Skeletal muscle satellite cell (primary cell): ENCODE data around the gene CDC42BPB.
"Not testable (repeated sequence)": the region's sequence is repeated elsewhere in the genome, so short reads cannot be mapped to it uniquely, and the experiment has no call there.

Source experiments
- H3K27me3 ChIP-seq: 2 replicates; pipeline ENCODE4 v1.7.0; 2013; ENCODE audit warnings: low read length; ENCODE audit not compliant: control insufficient read depth, insufficient read depth
- H3K36me3 ChIP-seq: 2 replicates; pipeline ENCODE4 v1.7.0; 2013; ENCODE audit warnings: mild to moderate bottlenecking, control low read depth, low read length; ENCODE audit not compliant: insufficient read depth
- H3K4me1 ChIP-seq: 2 replicates; pipeline ENCODE4 v1.7.0; 2013; ENCODE audit warnings: low read length; ENCODE audit not compliant: control insufficient read depth, insufficient read depth
- H3K4me2 ChIP-seq: 2 replicates; pipeline ENCODE4 v1.7.0; 2013; ENCODE audit warnings: mild to moderate bottlenecking, low read length
- H3K4me3 ChIP-seq: 2 replicates; pipeline ENCODE4 v1.7.0; 2013; ENCODE audit warnings: low read length
- H3K9ac ChIP-seq: 2 replicates; pipeline ENCODE4 v1.7.0; 2013; ENCODE audit warnings: mild to moderate bottlenecking, low read depth, low read length, moderate library complexity
- H3K9me3 ChIP-seq: replicated peaks from 2 replicates; pipeline ENCODE4 v1.7.0; 2013; ENCODE audit warnings: mild to moderate bottlenecking, control low read depth, low read length

Gene CDC42BPB

GRCh38 chr14:102930138-102930752, 127.1 kb downstream of the CDC42BPB start:
- Histone ChIP-seq H3K4me2 (peak overlapping the region; percentile 80), H3K9ac (no peak overlapping the region), H3K4me1 (peaks cover 24% of the 10 kb centered on the region), H3K9me3 (no peaks in the 10 kb centered on the region), H3K4me3 (no peak overlapping the region), H3K27me3 (peaks cover 43% of the 10 kb centered on the region), H3K36me3 (peaks cover 21% of the 10 kb centered on the region)

DNA sequence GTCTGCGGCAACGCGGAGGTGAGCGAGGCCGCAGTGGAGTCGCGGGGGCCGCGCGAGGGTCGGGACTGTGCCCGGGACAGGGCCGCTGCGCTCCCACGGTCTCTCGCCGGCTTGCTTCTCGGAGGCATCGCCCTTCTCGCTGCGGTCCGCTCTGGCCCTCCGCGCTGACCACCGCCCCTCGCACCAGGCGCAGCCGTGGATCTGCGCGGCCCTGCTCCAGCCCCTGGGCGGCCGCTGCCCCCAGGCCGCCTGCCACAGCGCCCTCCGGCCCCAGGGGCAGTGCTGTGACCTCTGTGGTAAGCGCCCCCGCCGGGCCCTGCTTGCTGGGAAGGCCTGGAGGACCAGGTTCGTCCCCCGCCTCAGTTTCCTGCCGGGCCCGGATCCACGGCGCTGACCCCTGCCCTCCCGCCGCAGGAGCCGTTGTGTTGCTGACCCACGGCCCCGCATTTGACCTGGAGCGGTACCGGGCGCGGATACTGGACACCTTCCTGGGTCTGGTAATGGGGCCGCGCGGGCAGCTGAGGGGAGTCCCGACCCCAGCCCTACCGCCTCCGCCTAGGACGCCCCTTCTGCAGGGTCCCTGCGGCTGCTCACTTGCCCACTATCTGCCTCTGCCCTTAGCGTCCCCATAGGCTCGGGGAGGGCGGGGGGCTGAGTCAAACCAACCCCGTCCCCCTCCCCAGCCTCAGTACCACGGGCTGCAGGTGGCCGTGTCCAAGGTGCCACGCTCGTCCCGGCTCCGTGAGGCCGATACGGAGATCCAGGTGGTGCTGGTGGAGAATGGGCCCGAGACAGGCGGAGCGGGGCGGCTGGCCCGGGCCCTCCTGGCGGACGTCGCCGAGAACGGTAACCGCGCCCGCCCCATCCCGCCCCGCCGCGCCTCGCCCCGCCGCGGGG, 127.9 kb downstream of the CDC42BPB start:
- Histone ChIP-seq H3K4me3 (peak overlapping the region; percentile 58), H3K9ac (no peak overlapping the region), H3K27me3 (peaks cover 49% of the 10 kb centered on the region)

DNA sequence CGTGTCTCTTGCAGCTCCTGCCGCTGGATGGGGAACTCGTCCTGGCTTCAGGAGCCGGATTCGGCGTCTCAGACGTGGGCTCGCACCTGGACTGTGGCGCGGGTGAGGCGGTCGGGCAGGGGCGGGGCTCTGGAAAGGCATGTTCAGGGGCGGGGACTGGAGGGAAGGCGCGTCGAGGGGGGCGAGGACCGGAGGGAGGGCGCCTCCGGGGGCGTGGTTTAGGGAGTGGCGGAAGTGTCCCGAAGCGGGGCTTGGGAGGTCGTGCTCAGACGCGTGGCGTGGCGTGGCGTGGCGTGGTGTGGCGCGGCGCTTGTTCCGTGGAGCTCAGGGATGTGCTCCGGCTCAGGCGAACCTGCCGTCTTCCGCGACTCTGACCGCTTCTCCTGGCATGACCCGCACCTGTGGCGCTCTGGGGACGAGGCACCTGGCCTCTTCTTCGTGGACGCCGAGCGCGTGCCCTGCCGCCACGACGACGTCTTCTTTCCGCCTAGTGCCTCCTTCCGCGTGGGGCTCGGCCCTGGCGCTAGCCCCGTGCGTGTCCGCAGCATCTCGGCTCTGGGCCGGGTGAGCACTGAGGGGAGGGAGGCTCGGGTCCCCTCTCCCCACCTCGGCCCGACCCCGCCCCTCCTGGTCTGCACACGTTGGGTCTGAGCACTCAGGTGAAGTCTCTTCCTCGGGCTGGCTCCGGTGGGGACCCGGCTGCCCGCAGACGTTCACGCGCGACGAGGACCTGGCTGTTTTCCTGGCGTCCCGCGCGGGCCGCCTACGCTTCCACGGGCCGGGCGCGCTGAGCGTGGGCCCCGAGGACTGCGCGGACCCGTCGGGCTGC, 128.7 kb downstream of the CDC42BPB start:
- Histone ChIP-seq H3K9ac (no peak overlapping the region), H3K4me1 (peaks cover 24% of the 10 kb centered on the region), H3K27me3 (peaks cover 58% of the 10 kb centered on the region), H3K36me3 (peaks cover 17% of the 10 kb centered on the region), H3K9me3 (no peaks in the 10 kb centered on the region), H3K4me3 (peak overlapping the region; percentile 58), H3K4me2 (peak overlapping the region; percentile 80)

More for the DNA sequence above, 127.9 kb downstream of the CDC42BPB start:
- Histone ChIP-seq H3K36me3 (peaks cover 21% of the 10 kb centered on the region), H3K4me1 (peaks cover 24% of the 10 kb centered on the region), H3K9me3 (no peaks in the 10 kb centered on the region), H3K4me2 (peak overlapping the region; percentile 80)

DNA sequence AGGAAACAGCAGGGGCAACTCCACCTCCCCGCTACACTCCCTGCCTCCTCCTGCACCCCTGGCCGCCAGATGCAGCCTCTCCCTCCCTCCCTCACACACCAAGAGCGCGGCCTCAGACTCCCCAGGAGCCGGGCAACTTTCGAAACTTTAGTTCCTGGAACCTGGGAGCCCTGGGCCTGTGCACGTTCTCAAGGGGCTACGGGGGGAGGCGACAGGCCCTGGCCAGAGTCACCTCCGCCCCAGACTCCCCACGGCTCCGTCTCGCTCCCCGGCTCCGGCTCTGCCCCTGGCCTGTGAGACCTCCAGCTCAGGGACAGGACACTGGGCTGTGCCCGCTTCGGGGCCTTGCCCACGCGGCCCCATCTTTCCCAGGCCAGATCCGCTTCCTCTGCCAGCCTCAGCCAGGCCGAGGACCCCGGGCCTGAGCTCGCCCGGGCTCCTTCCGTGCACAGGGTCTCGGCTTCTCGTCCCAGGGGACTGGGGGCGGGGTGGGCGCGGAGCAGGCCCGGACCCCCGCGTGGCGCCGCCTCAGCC, 129.4 kb downstream of the CDC42BPB start:
- peaks cover 11% of the 10 kb centered on the region for H3K36me3 ChIP-seq
- no peaks in the 10 kb centered on the region for H3K9me3 ChIP-seq
- H3K4me3 ChIP-seq: peak overlapping the region; percentile 58
- no peak overlapping the region for H3K9ac ChIP-seq
- H3K4me1 ChIP-seq: peaks cover 27% of the 10 kb centered on the region
- H3K27me3 ChIP-seq: peaks cover 64% of the 10 kb centered on the region
- peak overlapping the region; percentile 80 for H3K4me2 ChIP-seq

DNA sequence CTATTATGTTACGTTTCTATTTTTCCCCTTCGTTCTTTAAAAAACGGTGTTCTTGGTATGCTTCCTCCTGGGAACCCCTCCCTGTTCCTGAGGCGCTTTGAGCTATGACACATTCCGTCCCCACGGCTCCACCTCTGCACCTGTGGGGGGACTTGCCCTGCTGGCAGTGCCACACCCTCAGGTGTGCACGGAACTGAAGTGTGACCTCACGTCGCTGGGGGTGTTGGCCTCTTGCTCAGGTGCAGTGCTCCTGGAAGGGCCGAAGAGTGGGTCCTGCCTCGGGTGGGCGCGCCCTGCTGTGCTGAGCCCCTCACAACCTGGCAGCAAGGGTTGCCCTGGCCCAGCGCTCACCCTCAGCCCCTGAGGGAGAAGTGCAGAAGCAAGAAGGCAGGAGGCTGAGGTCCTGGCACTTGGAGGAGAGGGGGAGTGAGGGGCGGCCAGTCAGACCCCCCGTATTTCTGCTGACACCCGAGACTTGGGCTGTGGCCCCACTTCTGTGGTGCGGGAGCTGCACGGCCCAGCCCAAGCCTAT, 129.9 kb downstream of the CDC42BPB start:
- Histone ChIP-seq H3K4me1 (peaks cover 31% of the 10 kb centered on the region), H3K9ac (no peak overlapping the region), H3K36me3 (peaks cover 10% of the 10 kb centered on the region), H3K4me3 (no peak overlapping the region), H3K9me3 (no peaks in the 10 kb centered on the region), H3K27me3 (peaks cover 70% of the 10 kb centered on the region), H3K4me2 (no peak overlapping the region)

GRCh38 chr14:102926840-102927239, 130.5 kb downstream of the CDC42BPB start:
- H3K36me3 ChIP-seq, H3K4me2 ChIP-seq, H3K9ac ChIP-seq, H3K9me3 ChIP-seq, H3K4me3 ChIP-seq: not testable (repeated sequence)
- Histone ChIP-seq H3K27me3 (peaks cover 75% of the 10 kb centered on the region), H3K4me1 (peaks cover 31% of the 10 kb centered on the region)

DNA sequence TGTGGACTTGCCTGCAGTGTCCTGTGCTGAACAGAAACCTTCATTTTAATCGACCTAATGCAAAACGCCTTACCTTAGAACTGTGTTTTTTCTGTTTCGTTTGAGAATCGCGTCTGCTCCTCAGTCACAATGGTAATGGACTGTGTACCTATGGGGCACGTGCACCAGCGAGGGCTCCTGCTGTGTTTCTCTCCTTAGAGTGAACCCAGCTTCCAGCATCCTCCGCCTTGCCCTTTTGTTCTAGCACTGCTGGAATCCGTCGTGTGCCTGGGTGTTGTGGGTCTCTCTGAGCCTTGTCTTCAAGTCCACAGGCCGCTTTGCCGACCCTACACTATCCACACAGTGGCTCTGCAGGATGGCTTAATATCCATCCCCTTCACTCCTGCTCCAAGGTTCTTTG, 131.2 kb downstream of the CDC42BPB start:
- no peaks in the 10 kb centered on the region for H3K9me3 ChIP-seq
- peaks cover 80% of the 10 kb centered on the region for H3K27me3 ChIP-seq
- no peak overlapping the region for H3K4me2 ChIP-seq
- H3K36me3 ChIP-seq: no peaks in the 10 kb centered on the region
- no peak overlapping the region for H3K9ac ChIP-seq
- no peak overlapping the region for H3K4me3 ChIP-seq
- H3K4me1 ChIP-seq: peaks cover 25% of the 10 kb centered on the region

- no peak overlapping the region for H3K4me2 ChIP-seq
- H3K36me3 ChIP-seq: no peaks in the 10 kb centered on the region
- no peaks in the 10 kb centered on the region for H3K9me3 ChIP-seq
- H3K27me3 ChIP-seq: peaks cover 77% of the 10 kb centered on the region
- H3K4me3 ChIP-seq: no peak overlapping the region
- H3K4me1 ChIP-seq: peaks cover 24% of the 10 kb centered on the region
- no peak overlapping the region for H3K9ac ChIP-seq
Measured at GRCh38 chr14:102925646-102926045, 131.7 kb downstream of the CDC42BPB start.

DNA sequence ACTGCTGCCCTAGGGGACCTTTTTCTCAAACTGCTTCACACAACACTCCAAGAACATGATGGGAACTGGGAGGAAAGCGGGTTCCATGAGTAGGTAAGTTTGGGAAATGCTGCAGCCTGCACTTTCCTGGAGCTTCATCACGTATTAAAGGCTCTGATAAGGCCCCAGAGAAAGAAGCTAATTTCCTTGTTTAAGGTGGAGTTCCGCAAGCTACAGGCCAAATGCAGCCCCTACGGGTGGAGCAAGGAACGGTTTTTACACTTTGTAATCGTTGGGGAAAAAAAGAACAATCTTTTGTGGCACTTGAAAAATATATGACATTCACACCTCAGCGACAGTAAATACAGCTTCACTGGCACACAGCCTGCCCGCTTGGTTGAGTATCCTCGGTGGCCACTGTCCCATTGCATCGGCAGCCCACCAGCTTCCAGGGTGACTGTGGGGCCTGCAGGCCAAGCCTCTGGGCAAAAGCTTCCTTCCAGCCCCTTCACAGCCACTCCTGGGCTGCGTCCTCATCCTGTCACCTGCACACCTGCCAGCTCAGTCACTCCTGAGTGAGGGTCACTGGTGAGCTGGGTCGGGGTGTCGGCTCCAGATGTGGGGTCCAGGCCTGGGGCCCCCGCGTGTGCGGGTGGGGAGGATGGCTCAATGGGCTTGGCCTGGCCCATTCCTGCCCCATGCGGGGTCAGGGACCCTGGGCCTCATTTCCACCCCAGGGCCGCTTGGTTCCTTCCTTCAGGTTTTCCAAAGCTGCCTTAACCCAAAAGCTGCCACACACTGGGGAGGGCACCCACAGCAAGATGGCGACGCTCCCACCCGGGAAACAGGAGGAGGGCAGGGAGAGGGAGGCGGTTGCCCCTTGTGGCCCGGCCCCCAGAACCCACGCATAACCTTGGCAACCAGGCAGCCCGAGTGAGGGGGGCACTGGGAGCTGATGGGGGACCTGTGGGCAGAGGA, 132.4 kb downstream of the CDC42BPB start:
- Histone ChIP-seq H3K9ac (no peak overlapping the region), H3K36me3 (no peaks in the 10 kb centered on the region), H3K4me1 (peaks cover 24% of the 10 kb centered on the region), H3K9me3 (no peaks in the 10 kb centered on the region), H3K27me3 (peaks cover 77% of the 10 kb centered on the region), H3K4me3 (no peak overlapping the region), H3K4me2 (no peak overlapping the region)

DNA sequence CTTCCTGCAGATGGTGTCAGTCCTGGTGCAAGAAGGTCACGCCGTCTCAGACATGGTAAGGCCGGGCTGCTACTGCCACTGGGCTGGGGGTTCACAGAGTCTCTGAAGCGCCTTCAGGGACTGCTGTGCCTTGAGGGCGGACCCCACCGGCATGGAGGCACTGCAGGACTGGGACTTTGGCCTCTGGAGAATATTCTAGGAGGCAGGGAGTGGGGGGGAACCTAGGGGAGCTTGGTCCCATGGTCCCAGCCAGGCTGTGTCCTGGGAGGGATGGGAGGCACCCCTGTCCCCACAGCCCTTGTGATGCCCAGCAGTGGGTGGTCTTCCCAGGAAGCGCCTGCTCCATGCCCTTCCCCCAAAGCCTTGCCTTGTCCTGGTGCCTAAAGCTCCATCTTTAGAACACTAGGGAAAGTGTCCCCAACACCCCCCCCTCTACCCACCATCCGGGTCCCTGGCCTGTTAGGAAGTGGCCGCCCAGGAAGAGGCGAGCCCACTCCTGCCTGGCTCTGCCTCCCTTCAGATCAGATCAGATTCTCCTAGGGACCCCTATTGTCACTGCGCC, 133.3 kb downstream of the CDC42BPB start:
- Histone ChIP-seq H3K4me1 (peaks cover 15% of the 10 kb centered on the region), H3K4me2 (no peak overlapping the region), H3K4me3 (no peak overlapping the region), H3K9me3 (no peaks in the 10 kb centered on the region), H3K27me3 (peaks cover 68% of the 10 kb centered on the region), H3K9ac (no peak overlapping the region), H3K36me3 (no peaks in the 10 kb centered on the region)
